ENCODE data around the gene WASF3. TPM values are rescaled to one million over a fixed set of nuclear protein-coding genes. Genes with fewer than 3 reads are reported as not detected.

The WASF3 gene
- total and polyA plus RNA-seq, 10 of the 15 experiments (the other 5 are each of a cell fraction or from before 2014, with no cell fraction given): under 0.01 to 0.10 (median 0.01) TPM; not detected in 7

DNA sequence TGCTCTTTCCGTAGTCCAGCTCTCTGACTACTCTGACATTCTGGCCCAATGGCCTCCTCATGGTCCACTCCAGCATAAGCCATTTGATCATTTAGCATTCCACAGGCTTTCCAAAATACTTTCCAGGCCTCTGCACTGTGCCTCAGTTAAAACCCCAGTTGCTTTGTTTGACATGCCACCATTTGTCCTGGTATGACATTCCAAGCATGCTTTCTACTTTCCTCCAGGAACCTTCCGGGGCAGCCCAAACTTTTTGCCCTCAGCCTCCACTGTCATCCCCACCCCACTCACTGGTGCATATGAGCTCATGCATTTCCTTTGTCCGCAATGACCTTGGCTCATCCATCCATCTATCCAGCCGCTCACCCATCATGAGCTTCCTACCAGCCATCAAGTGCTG lies 41.8 kb upstream of the WASF3 start (continued):
- TF ChIP-seq SRF (IDR thresholded peaks at IDR 0.05; ENCODE audit: low read depth in 2 of 2, low read length in 2 of 2): no peak
- TF ChIP-seq SMARCA5 (IDR thresholded peaks at IDR 0.05): no peak
- TF ChIP-seq GATAD2B (conservative IDR thresholded peaks at IDR 0.05; ENCODE audit: low read depth): no peak
- no peak for TF ChIP-seq ATF7 (IDR thresholded peaks at IDR 0.05; ENCODE audit: low read depth)
- no peak for TF ChIP-seq RCOR1 (conservative IDR thresholded peaks at IDR 0.05; ENCODE audit: low read depth, low read length)
- no peak for TF ChIP-seq ZNF592 (IDR thresholded peaks at IDR 0.05)
- TF ChIP-seq, protein P1, sequence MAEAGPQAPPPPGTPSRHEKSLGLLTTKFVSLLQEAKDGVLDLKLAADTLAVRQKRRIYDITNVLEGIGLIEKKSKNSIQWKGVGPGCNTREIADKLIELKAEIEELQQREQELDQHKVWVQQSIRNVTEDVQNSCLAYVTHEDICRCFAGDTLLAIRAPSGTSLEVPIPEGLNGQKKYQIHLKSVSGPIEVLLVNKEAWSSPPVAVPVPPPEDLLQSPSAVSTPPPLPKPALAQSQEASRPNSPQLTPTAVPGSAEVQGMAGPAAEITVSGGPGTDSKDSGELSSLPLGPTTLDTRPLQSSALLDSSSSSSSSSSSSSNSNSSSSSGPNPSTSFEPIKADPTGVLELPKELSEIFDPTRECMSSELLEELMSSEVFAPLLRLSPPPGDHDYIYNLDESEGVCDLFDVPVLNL (IDR thresholded peaks at IDR 0.05; ENCODE audit: low read depth, low read length): no peak
- no peak for TF ChIP-seq NBN (IDR thresholded peaks at IDR 0.05)
- TF ChIP-seq, protein P2, sequence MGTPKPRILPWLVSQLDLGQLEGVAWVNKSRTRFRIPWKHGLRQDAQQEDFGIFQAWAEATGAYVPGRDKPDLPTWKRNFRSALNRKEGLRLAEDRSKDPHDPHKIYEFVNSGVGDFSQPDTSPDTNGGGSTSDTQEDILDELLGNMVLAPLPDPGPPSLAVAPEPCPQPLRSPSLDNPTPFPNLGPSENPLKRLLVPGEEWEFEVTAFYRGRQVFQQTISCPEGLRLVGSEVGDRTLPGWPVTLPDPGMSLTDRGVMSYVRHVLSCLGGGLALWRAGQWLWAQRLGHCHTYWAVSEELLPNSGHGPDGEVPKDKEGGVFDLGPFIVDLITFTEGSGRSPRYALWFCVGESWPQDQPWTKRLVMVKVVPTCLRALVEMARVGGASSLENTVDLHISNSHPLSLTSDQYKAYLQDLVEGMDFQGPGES (IDR thresholded peaks at IDR 0.05): no peak
- TF ChIP-seq STAT3 (IDR thresholded peaks at IDR 0.05; ENCODE audit: low read depth, low read length): no peak
- no peak for TF ChIP-seq ETV6 (conservative IDR thresholded peaks at IDR 0.05 in 1 of 2, IDR thresholded peaks at IDR 0.05 in 1 of 2; ENCODE audit: borderline replicate concordance in 1 of 2, low read depth in 1 of 2)
